ENCODE data around the gene RUNX1. TPM values are rescaled to one million over a fixed set of nuclear protein-coding genes. Genes with fewer than 3 reads are reported as not detected.

RUNX1 gene
- total and polyA plus RNA-seq, 2 donors (not counting 3 experiments of a cell fraction or from before 2014, with no cell fraction given): 4.6 to 17.9 TPM

DNA sequence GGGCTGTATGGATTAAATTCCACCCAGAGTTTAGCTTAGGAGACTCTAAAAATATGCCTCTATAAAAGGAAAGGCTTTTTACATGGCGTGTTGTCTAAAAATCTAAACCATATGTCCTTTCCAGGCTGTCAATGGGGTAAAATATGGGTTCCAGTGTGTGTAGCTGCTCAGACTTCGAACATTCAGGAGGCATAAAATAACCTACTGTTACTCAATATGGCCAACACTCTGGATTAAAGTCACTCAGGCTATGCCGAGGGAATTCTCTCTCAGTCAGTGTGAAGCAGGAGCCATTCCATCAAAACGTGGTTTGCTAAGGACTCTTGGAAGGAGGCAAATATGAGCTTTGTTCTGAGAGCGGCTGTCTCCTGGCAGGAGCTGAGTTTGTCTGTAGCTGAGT, 135.3 kb downstream of the RUNX1 start:
- Histone ChIP-seq H3K27ac (ENCODE audit: insufficient read depth, low read depth, low read length) (no peak overlapping the region), H3K4me1 (ENCODE audit: control insufficient read depth, extremely low read depth, insufficient read depth, low read length) (no peaks in the 10 kb centered on the region), H3K79me2 (ENCODE audit: control insufficient read depth, insufficient read depth, low read length) (no peaks in the 10 kb centered on the region), H3K27me3 (ENCODE audit: control insufficient read depth in 2 of 2, insufficient read depth in 2 of 2, low read length in 2 of 2) (peaks cover 27 to 30% of the 10 kb centered on the region in 2 experiments), H3K36me3 (ENCODE audit: control insufficient read depth in 2 of 2, extremely low read depth in 1 of 2, insufficient read depth in 2 of 2, low read length in 2 of 2) (no peaks in the 10 kb centered on the region), H2AFZ (ENCODE audit: low read depth, low read length) (no peak overlapping the region), H3K4me2 (ENCODE audit: insufficient read depth, low read length) (no peak overlapping the region), H3K9ac (replicated peaks; ENCODE audit: extremely low read depth, insufficient read depth, low read length) (no peak overlapping the region), H3K4me3 (replicated peaks in 1 of 3; ENCODE audit: insufficient read depth in 1 of 3, low read depth in 1 of 3, low read length in 3 of 3) (no peak overlapping the region), H3K9me1 (replicated peaks; ENCODE audit: control insufficient read depth, extremely low read depth, insufficient read depth, low read length) (no peaks in the 10 kb centered on the region), H3K9me3 (replicated peaks; ENCODE audit: control insufficient read depth, insufficient read depth, low read length) (no peaks in the 10 kb centered on the region), H4K20me1 (replicated peaks; ENCODE audit: control insufficient read depth, extremely low read depth, insufficient read depth, low read length) (no peaks in the 10 kb centered on the region)
- POLR2A ChIA-PET: no interaction called here
- TF ChIP-seq, protein P1, sequence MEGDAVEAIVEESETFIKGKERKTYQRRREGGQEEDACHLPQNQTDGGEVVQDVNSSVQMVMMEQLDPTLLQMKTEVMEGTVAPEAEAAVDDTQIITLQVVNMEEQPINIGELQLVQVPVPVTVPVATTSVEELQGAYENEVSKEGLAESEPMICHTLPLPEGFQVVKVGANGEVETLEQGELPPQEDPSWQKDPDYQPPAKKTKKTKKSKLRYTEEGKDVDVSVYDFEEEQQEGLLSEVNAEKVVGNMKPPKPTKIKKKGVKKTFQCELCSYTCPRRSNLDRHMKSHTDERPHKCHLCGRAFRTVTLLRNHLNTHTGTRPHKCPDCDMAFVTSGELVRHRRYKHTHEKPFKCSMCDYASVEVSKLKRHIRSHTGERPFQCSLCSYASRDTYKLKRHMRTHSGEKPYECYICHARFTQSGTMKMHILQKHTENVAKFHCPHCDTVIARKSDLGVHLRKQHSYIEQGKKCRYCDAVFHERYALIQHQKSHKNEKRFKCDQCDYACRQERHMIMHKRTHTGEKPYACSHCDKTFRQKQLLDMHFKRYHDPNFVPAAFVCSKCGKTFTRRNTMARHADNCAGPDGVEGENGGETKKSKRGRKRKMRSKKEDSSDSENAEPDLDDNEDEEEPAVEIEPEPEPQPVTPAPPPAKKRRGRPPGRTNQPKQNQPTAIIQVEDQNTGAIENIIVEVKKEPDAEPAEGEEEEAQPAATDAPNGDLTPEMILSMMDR (IDR thresholded peaks at IDR 0.05; ENCODE audit: extremely low read depth in 1 of 2, insufficient read depth in 1 of 2, low read depth in 1 of 2, low read length in 2 of 2): no peak
- no peak for TF ChIP-seq FOS (IDR thresholded peaks at IDR 0.05; ENCODE audit: borderline replicate concordance, insufficient read depth, low read length)
- TF ChIP-seq POLR2AphosphoS5 (IDR thresholded peaks at IDR 0.05; ENCODE audit: insufficient read depth, low read depth, low read length): no peak
- no peak for TF ChIP-seq JUN (IDR thresholded peaks at IDR 0.05; ENCODE audit: borderline replicate concordance, insufficient read depth, insufficient read length, low read depth)
- no peak for TF ChIP-seq MYC (IDR thresholded peaks at IDR 0.05; ENCODE audit: low read depth, low read length)
- TF ChIP-seq GATA2 (IDR thresholded peaks at IDR 0.05; ENCODE audit: insufficient read depth, insufficient read length, low read depth, low read length): no peak
- dilution Hi-C loops (cut with MboI; ENCODE audit: extremely low pct_ligation_motif_present, low sequenced_read_pairs): no loop called here
- BruUV-seq (replicated peaks): no TSS peak
- intact Hi-C loops (cut with micrococcal nuclease): no loop called here
- CTCF ChIA-PET: interaction anchor here (1.0 kb wide), 2 partner anchors 9 to 168 kb away, joined by 3 read pairs; no protein-coding TSS in a partner anchor
- FAIRE-seq (no peak), DNase-seq (ENCODE audit: low read depth, low spot score) (no peak)

Data from endothelial cell of umbilical vein (primary cell).